Keratinocyte (primary cell): ENCODE data around the gene VPS25. TPM values are rescaled to one million over a fixed set of nuclear protein-coding genes. Genes with fewer than 3 reads are reported as not detected.

Experiments
- DNase-seq: peaks from one replicate; pipeline ENCODE4 v3.0.0-alpha.2; 2011; ENCODE audit warnings: low read depth, missing footprints, low spot score
- FAIRE-seq: peaks from 2 replicates; lab custom pipeline; 2011; peaks lifted over from hg19 to GRCh38; lab: Jason Lieb, UNC
- H2AFZ ChIP-seq: 2 replicates; pipeline ENCODE4 v1.6.0; 2012; ENCODE audit warnings: low read length, control low read depth, inconsistent platforms; ENCODE audit not compliant: control insufficient read depth
- H3K27ac ChIP-seq: 2 replicates; pipeline ENCODE4 v1.5.1; 2011; ENCODE audit warnings: low read length; ENCODE audit not compliant: control insufficient read depth, insufficient read depth
- H3K27me3 ChIP-seq: 3 replicates; pipeline ENCODE4 v1.6.0; 2011; ENCODE audit warnings: low read length; ENCODE audit not compliant: control insufficient read depth, insufficient read depth; ENCODE audit errors: extremely low read depth
- H3K36me3 ChIP-seq, 2 experiments: 2 replicates in 1 of 2; 3 replicates in 1 of 2; pipeline ENCODE4 v1.5.1; 2011; ENCODE audit warnings: low read length in 2 of 2, mild to moderate bottlenecking in 1 of 2; ENCODE audit not compliant: control insufficient read depth in 2 of 2, insufficient read depth in 2 of 2; ENCODE audit errors: extremely low read depth in 1 of 2
- H3K4me1 ChIP-seq: 3 replicates; pipeline ENCODE4 v1.5.1; 2011; ENCODE audit warnings: low read length; ENCODE audit not compliant: control insufficient read depth, insufficient read depth; ENCODE audit errors: extremely low read depth
- H3K4me2 ChIP-seq: 3 replicates; pipeline ENCODE4 v1.6.0; 2011; ENCODE audit warnings: low read depth, low read length; ENCODE audit not compliant: control insufficient read depth, insufficient read depth; ENCODE audit errors: extremely low read depth
- H3K4me3 ChIP-seq, 3 experiments: fragments of 200-600 bp in 1 of 3; sonication (generic) in 1 of 3; 2 replicates in 2 of 3; 3 replicates in 1 of 3; pipeline ENCODE4 v1.5.1; 2011 to 2016; ENCODE audit warnings: low read length in 3 of 3, mild to moderate bottlenecking in 3 of 3, control low read depth in 2 of 3, inconsistent platforms in 1 of 3, low read depth in 1 of 3, mixed read lengths in 1 of 3, mixed run types in 1 of 3, moderate library complexity in 1 of 3; ENCODE audit not compliant: control insufficient read depth in 2 of 3, insufficient read depth in 2 of 3; ENCODE audit errors: extremely low read depth in 1 of 3
- H3K79me2 ChIP-seq: 2 replicates; pipeline ENCODE4 v1.6.0; 2012; ENCODE audit warnings: low read length; ENCODE audit not compliant: control insufficient read depth, insufficient read depth
- H3K9ac ChIP-seq: 3 replicates; pipeline ENCODE4 v1.6.0; 2011; ENCODE audit warnings: low read length; ENCODE audit not compliant: control insufficient read depth, insufficient read depth; ENCODE audit errors: extremely low read depth
- H3K9me1 ChIP-seq: 3 replicates; pipeline ENCODE4 v1.6.0; 2011; ENCODE audit warnings: low read length; ENCODE audit not compliant: control insufficient read depth, insufficient read depth; ENCODE audit errors: extremely low read depth
- H3K9me3 ChIP-seq: 2 replicates; pipeline ENCODE4 v1.5.1; 2012; ENCODE audit warnings: low read depth, low read length; ENCODE audit not compliant: control insufficient read depth
- H4K20me1 ChIP-seq: 3 replicates; pipeline ENCODE4 v1.6.0; 2011; ENCODE audit warnings: low read length; ENCODE audit not compliant: control insufficient read depth, insufficient read depth; ENCODE audit errors: extremely low read depth
- EZH2 ChIP-seq: IDR thresholded peaks from one replicate; pipeline ENCODE4 v1.6.1; 2012; ENCODE audit warnings: inconsistent platforms, mild to moderate bottlenecking, low read length, moderate library complexity
- dilution Hi-C: fragments of 300-500 bp; cut with MboI; formaldehyde crosslinking; loops from one replicate; pipeline ENCODE4 v1.7.0; 2020; ENCODE audit warnings: low sequenced_read_pairs; ENCODE audit not compliant: extremely low pct_ligation_motif_present
- polyA plus RNA-seq, 5 experiments: library from polyadenylated mRNA; depleted of rRNA in 3 of 5; stranded (reverse) in 3 of 5; stranded (forward) in 1 of 5; unstranded in 1 of 5; fragments of >200 nt; gene quantifications; 1 replicate in 1 of 5; 2 replicates in 3 of 5; 3 replicates in 1 of 5; pipeline versions ENCODE4 v1.2.1 to v1.2.3, GENCODE V29; 2011 to 2012; ENCODE audit warnings: missing spikeins in 2 of 5, low read depth in 1 of 5, low replicate concordance in 1 of 5
- TF ChIP-seq, protein P1 (sequence below), 3 experiments: IDR thresholded peaks in 1 of 3; conservative IDR thresholded peaks in 1 of 3; optimal IDR thresholded peaks in 1 of 3; 2 replicates in 2 of 3; 3 replicates in 1 of 3; pipeline versions ENCODE3 to v1.5.1; 2011; ENCODE audit warnings: low read length in 3 of 3, mild to moderate bottlenecking in 3 of 3, moderate library complexity in 2 of 3, control low read depth in 1 of 3, inconsistent platforms in 1 of 3; ENCODE audit not compliant: insufficient read depth in 2 of 3; ENCODE audit errors: extremely low read depth in 1 of 3

Gene VPS25
- polyA plus RNA-seq, 1 donor (not counting 4 experiments of a cell fraction or from before 2014, with no cell fraction given), result 122 TPM

DNA sequence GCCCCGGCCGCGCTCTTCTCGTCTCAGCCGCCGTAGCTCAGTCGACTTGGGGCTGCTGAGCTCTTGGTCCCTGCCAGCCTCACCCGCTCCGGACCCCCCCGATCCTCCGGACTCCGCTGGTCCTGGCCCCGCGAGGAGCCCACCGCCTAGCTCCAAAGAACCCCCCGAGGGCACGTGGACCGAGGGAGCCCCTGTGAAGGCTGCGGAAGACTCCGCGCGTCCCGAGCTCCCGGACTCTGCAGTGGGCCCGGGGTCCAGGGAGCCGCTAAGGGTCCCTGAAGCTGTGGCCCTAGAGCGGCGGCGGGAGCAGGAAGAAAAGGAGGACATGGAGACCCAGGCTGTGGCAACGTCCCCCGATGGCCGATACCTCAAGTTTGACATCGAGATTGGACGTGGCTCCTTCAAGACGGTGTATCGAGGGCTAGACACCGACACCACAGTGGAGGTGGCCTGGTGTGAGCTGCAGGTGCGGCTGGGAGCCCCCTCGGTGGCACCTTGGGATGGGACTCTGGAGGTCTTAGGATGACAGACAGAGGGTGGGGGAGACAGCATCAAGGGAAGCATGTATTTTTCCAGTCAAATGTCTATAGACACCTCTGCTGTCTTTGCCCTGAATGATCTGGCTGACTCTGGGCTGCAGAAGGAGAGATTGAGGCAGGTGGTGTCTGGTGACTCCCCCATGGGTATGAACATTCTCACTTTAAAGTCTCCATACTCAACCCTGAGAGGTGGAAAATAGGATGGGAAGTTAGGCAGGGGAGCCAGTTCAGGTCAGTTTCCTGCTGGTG, 7.8 kb downstream of the VPS25 start:
- Histone ChIP-seq H3K36me3 (peaks cover 17% of the 10 kb centered on the region in 2 experiments), H3K79me2 (no peaks in the 10 kb centered on the region), H4K20me1 (no peaks in the 10 kb centered on the region), H3K4me1 (peaks cover 19% of the 10 kb centered on the region), H2AFZ (no peak overlapping the region), H3K9ac (no peak overlapping the region), H3K4me3 (peak overlapping the region in 1 of 3 experiments; percentile 8), H3K27ac (no peak overlapping the region), H3K9me1 (no peaks in the 10 kb centered on the region), H3K27me3 (peaks cover 30% of the 10 kb centered on the region), H3K4me2 (peak overlapping the region; percentile 38), H3K9me3 (no peaks in the 10 kb centered on the region)
- TF ChIP-seq EZH2, result peak; percentile 7
- TF ChIP-seq, protein P1, sequence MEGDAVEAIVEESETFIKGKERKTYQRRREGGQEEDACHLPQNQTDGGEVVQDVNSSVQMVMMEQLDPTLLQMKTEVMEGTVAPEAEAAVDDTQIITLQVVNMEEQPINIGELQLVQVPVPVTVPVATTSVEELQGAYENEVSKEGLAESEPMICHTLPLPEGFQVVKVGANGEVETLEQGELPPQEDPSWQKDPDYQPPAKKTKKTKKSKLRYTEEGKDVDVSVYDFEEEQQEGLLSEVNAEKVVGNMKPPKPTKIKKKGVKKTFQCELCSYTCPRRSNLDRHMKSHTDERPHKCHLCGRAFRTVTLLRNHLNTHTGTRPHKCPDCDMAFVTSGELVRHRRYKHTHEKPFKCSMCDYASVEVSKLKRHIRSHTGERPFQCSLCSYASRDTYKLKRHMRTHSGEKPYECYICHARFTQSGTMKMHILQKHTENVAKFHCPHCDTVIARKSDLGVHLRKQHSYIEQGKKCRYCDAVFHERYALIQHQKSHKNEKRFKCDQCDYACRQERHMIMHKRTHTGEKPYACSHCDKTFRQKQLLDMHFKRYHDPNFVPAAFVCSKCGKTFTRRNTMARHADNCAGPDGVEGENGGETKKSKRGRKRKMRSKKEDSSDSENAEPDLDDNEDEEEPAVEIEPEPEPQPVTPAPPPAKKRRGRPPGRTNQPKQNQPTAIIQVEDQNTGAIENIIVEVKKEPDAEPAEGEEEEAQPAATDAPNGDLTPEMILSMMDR (optimal IDR thresholded peaks at IDR 0.05 in 1 of 3, IDR thresholded peaks at IDR 0.05 in 1 of 3, conservative IDR thresholded peaks at IDR 0.05 in 1 of 3; ENCODE audit: extremely low read depth in 1 of 3, insufficient read depth in 2 of 3, low read length in 3 of 3), result no peak
- DNase-seq (no peak), FAIRE-seq (no peak)
- dilution Hi-C loops, result no loop called here

GRCh38 chr17:42781639-42782165, 8.5 kb downstream of the VPS25 start:
- Histone ChIP-seq H3K79me2 (no peaks in the 10 kb centered on the region), H4K20me1 (no peaks in the 10 kb centered on the region), H3K4me3 (no peak overlapping the region), H3K9me3 (no peaks in the 10 kb centered on the region), H2AFZ (no peak overlapping the region), H3K9ac (no peak overlapping the region), H3K36me3 (peaks cover 15 to 16% of the 10 kb centered on the region in 2 experiments), H3K9me1 (no peaks in the 10 kb centered on the region), H3K4me1 (peaks cover 19% of the 10 kb centered on the region), H3K27me3 (peaks cover 30% of the 10 kb centered on the region), H3K27ac (no peak overlapping the region), H3K4me2 (no peak overlapping the region)
- no peak for TF ChIP-seq EZH2
- TF ChIP-seq, protein P1 (optimal IDR thresholded peaks at IDR 0.05 in 1 of 3, IDR thresholded peaks at IDR 0.05 in 1 of 3, conservative IDR thresholded peaks at IDR 0.05 in 1 of 3; ENCODE audit: extremely low read depth in 1 of 3, insufficient read depth in 2 of 3, low read length in 3 of 3), result no peak
- DNase-seq (no peak), FAIRE-seq (no peak)
- dilution Hi-C loops, result no loop called here
